HepG2 (cell line): ENCODE data around the gene CTNNA1. TPM values are rescaled to one million over a fixed set of nuclear protein-coding genes. Genes with fewer than 3 reads are reported as not detected.

Experiments used
- ATAC-seq: fragments of 200-7000 bp; cut with Tn5 transposase; 3 replicates; pipeline ENCODE4 v1.9.1; 2020; ENCODE audit warnings: mild to moderate bottlenecking, moderate library complexity
- BruUV-seq: library from RNA; stranded (reverse); fragments of 400-500 nt; replicated peaks from 2 replicates; lab custom pipeline; 2021; lab: Mats Ljungman, UMichigan
- CTCF ChIA-PET: fragments of 300-600 bp; formaldehyde crosslinking; extraction: SDS; loops from one replicate; lab custom pipeline; 2021; ENCODE audit warnings: low total read pairs, inconsistent platforms, low intra/inter-chr PET ratio; lab: Yijun Ruan, JAX
- POLR2A ChIA-PET: fragments of 350-600 bp; sonication (Branson Sonifier 250); formaldehyde crosslinking; loops from one replicate; lab custom pipeline; 2020; ENCODE audit warnings: antibody characterized with exemption, inconsistent platforms; lab: Yijun Ruan, JAX
- DNase-seq: peaks from one replicate; pipeline ENCODE4 v3.0.0-alpha.2; 2015; ENCODE audit warnings: low spot score
- FAIRE-seq: peaks from 3 replicates; lab custom pipeline; 2011; peaks lifted over from hg19 to GRCh38; lab: Jason Lieb, UNC
- H2AFZ ChIP-seq: one replicate; pipeline ENCODE4 v1.6.1; 2011; ENCODE audit warnings: low read length, inconsistent platforms
- H3K27ac ChIP-seq: fragments of 300-600 bp; 3 replicates; pipeline ENCODE4 v1.8.0; 2011; ENCODE audit warnings: mixed run types, mild to moderate bottlenecking, mixed read lengths, low read length, inconsistent platforms; ENCODE audit not compliant: insufficient read depth; ENCODE audit errors: extremely low read length
- H3K27me3 ChIP-seq, 2 experiments: fragments of 200-600 bp in 1 of 2; 2 replicates in 1 of 2; 3 replicates in 1 of 2; pipeline versions ENCODE4 v1.6.0 to v1.8.0; 2011; ENCODE audit warnings: low read length in 2 of 2, mild to moderate bottlenecking in 2 of 2, moderate library complexity in 2 of 2, inconsistent platforms in 1 of 2; ENCODE audit not compliant: insufficient read depth in 2 of 2, control insufficient read depth in 1 of 2
- H3K36me3 ChIP-seq, 2 experiments: fragments of 200-600 bp in 1 of 2; replicated peaks in 1 of 2; 2 replicates in 1 of 2; 3 replicates in 1 of 2; pipeline versions ENCODE4 v1.5.1 to v1.8.0; 2011; ENCODE audit warnings: low read length in 2 of 2, inconsistent platforms in 1 of 2; ENCODE audit not compliant: insufficient read depth in 2 of 2, control insufficient read depth in 1 of 2
- H3K4me1 ChIP-seq: 2 replicates; pipeline ENCODE4 v1.5.1; 2012; ENCODE audit warnings: low read length, inconsistent platforms; ENCODE audit not compliant: insufficient read depth
- H3K4me2 ChIP-seq: 2 replicates; pipeline ENCODE4 v1.6.0; 2011; ENCODE audit warnings: low read depth, low read length, inconsistent platforms
- H3K4me3 ChIP-seq, 3 experiments: fragments of 200-600 bp in 1 of 3; sonication (generic), shearing (Covaris generic) in 1 of 3; replicated peaks in 1 of 3; 2 replicates each; pipeline ENCODE4 v1.5.1; 2011 to 2016; ENCODE audit warnings: low read length in 3 of 3, inconsistent platforms in 2 of 3, low read depth in 2 of 3, mild to moderate bottlenecking in 2 of 3, control low read depth in 1 of 3, mixed read lengths in 1 of 3; ENCODE audit not compliant: insufficient read depth in 1 of 3
- H3K79me2 ChIP-seq: one replicate; pipeline ENCODE4 v1.6.1; 2011; ENCODE audit warnings: low read length, inconsistent platforms; ENCODE audit not compliant: insufficient read depth
- H3K9ac ChIP-seq: 2 replicates; pipeline ENCODE4 v1.6.0; 2011; ENCODE audit warnings: mild to moderate bottlenecking, low read depth, low read length, inconsistent platforms; ENCODE audit not compliant: insufficient read depth
- H3K9me3 ChIP-seq: 2 replicates; pipeline ENCODE4 v1.5.1; 2012; ENCODE audit warnings: mild to moderate bottlenecking, low read length
- H4K20me1 ChIP-seq: 2 replicates; pipeline ENCODE4 v1.6.0; 2011; ENCODE audit warnings: inconsistent platforms, mild to moderate bottlenecking, low read length, moderate library complexity; ENCODE audit not compliant: insufficient read depth
- AGO1 ChIP-seq: fragments of 200-400 bp; formaldehyde crosslinking; IDR thresholded peaks from 2 replicates; pipeline ENCODE4 v1.6.1; 2017; ENCODE audit warnings: mild to moderate bottlenecking, low read depth, low read length, moderate library complexity; ENCODE audit not compliant: poor library complexity, severe bottlenecking
- EEA1 ChIP-seq: sonication (generic); formaldehyde crosslinking; IDR thresholded peaks from 2 replicates; pipeline ENCODE4 v1.5.1; 2020; ENCODE audit warnings: mild to moderate bottlenecking, missing genetic modification reagents, borderline replicate concordance
- HHEX ChIP-seq: IDR thresholded peaks from 2 replicates; pipeline ENCODE4 v1.6.1; 2016; ENCODE audit warnings: control low read depth
- HMGXB4 ChIP-seq, 2 experiments: sonication (generic) in 1 of 2; formaldehyde crosslinking in 1 of 2; IDR thresholded peaks; 2 replicates each; pipeline versions ENCODE4 v1.4.0 to v1.6.1; 2018 to 2020; ENCODE audit warnings: missing genetic modification reagents in 2 of 2, borderline replicate concordance in 1 of 2, low read depth in 1 of 2, mild to moderate bottlenecking in 1 of 2, missing biosample characterization in 1 of 2
- HOXA3 ChIP-seq: sonication (generic); formaldehyde crosslinking; IDR thresholded peaks from 2 replicates; pipeline ENCODE4 v1.5.0; 2020; ENCODE audit warnings: missing genetic modification reagents
- MED13 ChIP-seq: sonication (generic); formaldehyde crosslinking; IDR thresholded peaks from 2 replicates; pipeline ENCODE4 v1.5.0; 2020; ENCODE audit warnings: missing genetic modification reagents
- NFIB ChIP-seq: sonication (generic); formaldehyde crosslinking; IDR thresholded peaks from 2 replicates; pipeline ENCODE4 v1.9.0; 2021; ENCODE audit warnings: missing genetic modification reagents, mild to moderate bottlenecking, borderline replicate concordance
- NR2F6 ChIP-seq, 2 experiments: IDR thresholded peaks; 2 replicates each; pipeline ENCODE4 v1.6.1; 2016; ENCODE audit warnings: antibody characterized with exemption in 1 of 2, mild to moderate bottlenecking in 1 of 2
- STAG1 ChIP-seq: sonication (generic); formaldehyde crosslinking; IDR thresholded peaks from 2 replicates; pipeline ENCODE4 v1.4.0; 2020; ENCODE audit warnings: missing genetic modification reagents
- TBL1XR1 ChIP-seq: fragments of 150-350 bp; IDR thresholded peaks from 2 replicates; pipeline ENCODE4 v1.6.1; 2014; ENCODE audit warnings: borderline replicate concordance, low read length; ENCODE audit not compliant: partially characterized antibody
- ZNF180 ChIP-seq: sonication (generic); formaldehyde crosslinking; IDR thresholded peaks from 2 replicates; pipeline ENCODE4 v1.4.0; 2020; ENCODE audit warnings: low read depth, missing genetic modification reagents, borderline replicate concordance
- ZNF280B ChIP-seq: sonication (generic); formaldehyde crosslinking; IDR thresholded peaks from 2 replicates; pipeline ENCODE4 v1.5.0; 2020; ENCODE audit warnings: missing genetic modification reagents, mild to moderate bottlenecking, borderline replicate concordance
- ZNF333 ChIP-seq: sonication (generic); formaldehyde crosslinking; IDR thresholded peaks from 2 replicates; pipeline ENCODE4 v1.4.0; 2020; ENCODE audit warnings: mild to moderate bottlenecking, missing genetic modification reagents, borderline replicate concordance
- ZNF367 ChIP-seq: sonication (generic); formaldehyde crosslinking; IDR thresholded peaks from 2 replicates; pipeline ENCODE4 v1.4.0; 2020; ENCODE audit warnings: missing genetic modification reagents, borderline replicate concordance
- ZNF672 ChIP-seq: sonication (generic); formaldehyde crosslinking; IDR thresholded peaks from 2 replicates; pipeline ENCODE4 v1.8.1; 2022; ENCODE audit warnings: missing genetic modification reagents
- WGBS: methylation state at CpG from one replicate; pipeline ENCODE4 v1.1.6; 2017; ENCODE audit warnings: low lambda C conversion rate; 5-methylcytosine and 5-hydroxymethylcytosine counted together
- in situ Hi-C: cut with HindIII; loops from 2 replicates; pipeline ENCODE4 v1.10.0; 2017; ENCODE audit warnings: low pct_unique_long_range_greater_than_20kb; ENCODE audit not compliant: extremely low pct_ligation_motif_present
- intact Hi-C: fragments of 100-400 bp; cut with micrococcal nuclease; formaldehyde crosslinking; loops from one replicate; pipeline ENCODE4 v1.10.0; 2022; ENCODE audit not compliant: unreplicated experiment
- polyA plus RNA-seq, 8 experiments: library from polyadenylated mRNA; depleted of rRNA in 3 of 8; stranded (reverse) in 7 of 8; unstranded in 1 of 8; fragments of >200 nt; fragmentation: Illumina TruSeq in 4 of 8; extraction: Trizol in 4 of 8; gene quantifications; 2 replicates each; pipeline versions ENCODE4 v1.2.1 to v1.2.3, GENCODE V29; 2011 to 2016; ENCODE audit warnings: low read depth in 4 of 8, missing spikeins in 1 of 8, mixed read lengths in 1 of 8; ENCODE audit not compliant: insufficient read depth in 1 of 8
- total RNA-seq, 5 experiments: library from RNA; depleted of rRNA; stranded (reverse); fragments of >200 nt; fragmentation: Illumina TruSeq; extraction: Trizol; gene quantifications; 2 replicates each; pipeline ENCODE4 v1.2.3, GENCODE V29; 2016; ENCODE audit warnings: low read depth in 1 of 5

Gene CTNNA1
- total and polyA plus RNA-seq, 2 of the 13 experiments (the other 11 are each of a cell fraction or from before 2014, with no cell fraction given): 66.8 to 162 TPM

GRCh38 chr5:138875552-138875875, 122.3 kb downstream of the CTNNA1 start:
- POLR2A ChIA-PET: no interaction called here
- H3K79me2 ChIP-seq: peaks cover 16% of the 10 kb centered on the region

GRCh38 chr5:138875946-138876345, 122.7 kb downstream of the CTNNA1 start:
- no peak overlapping the region for H3K27ac ChIP-seq
- H3K9me3 ChIP-seq: no peaks in the 10 kb centered on the region
- no peaks in the 10 kb centered on the region for H3K27me3 ChIP-seq
- no TSS peak for BruUV-seq
- ChIA-PET POLR2A (no interaction called here), CTCF (no interaction called here)
- TF ChIP-seq STAG1 (CRISPR knock-in tag): no peak
- no peak for TF ChIP-seq HMGXB4 (CRISPR knock-in tag; IDR thresholded peaks at IDR 0.05; ENCODE audit: borderline replicate concordance in 1 of 2, low read depth in 1 of 2)
- no peak for TF ChIP-seq EEA1 (CRISPR knock-in tag)
- no peak for TF ChIP-seq NFIB (CRISPR knock-in tag)
- TF ChIP-seq MED13: no peak
- TF ChIP-seq HOXA3 (CRISPR knock-in tag): no peak
- TF ChIP-seq NR2F6 (IDR thresholded peaks at IDR 0.05): no peak
- no peak for TF ChIP-seq NR2F6 (CRISPR knock-in tag; IDR thresholded peaks at IDR 0.05)
- TF ChIP-seq ZNF333 (CRISPR knock-in tag): no peak
- no peak for TF ChIP-seq HHEX (CRISPR knock-in tag)
- TF ChIP-seq ZNF180 (CRISPR knock-in tag): no peak
- TF ChIP-seq ZNF280B (CRISPR knock-in tag): no peak
- TF ChIP-seq TBL1XR1: no peak
- no peak for TF ChIP-seq ZNF367 (CRISPR knock-in tag)
- TF ChIP-seq AGO1: no peak
- peaks cover 16% of the 10 kb centered on the region for H3K79me2 ChIP-seq
- peaks cover 34% of the 10 kb centered on the region for H4K20me1 ChIP-seq
- no peak overlapping the region for H2AFZ ChIP-seq
- DNase-seq (no peak), FAIRE-seq (no peak), ATAC-seq (no peak)
- H3K4me3 ChIP-seq: no peak overlapping the region
- no peak overlapping the region for H3K4me2 ChIP-seq
- in situ Hi-C loops: no loop called here
- intact Hi-C loops: no loop called here
- H3K4me1 ChIP-seq: peaks cover 9% of the 10 kb centered on the region
- 99% methylated on average over 3 of the region's 3 CpGs for WGBS
- no peak overlapping the region for H3K9ac ChIP-seq
- peaks cover 1 to 9% of the 10 kb centered on the region in 2 experiments; a peak in 2 of 5 replicates for H3K36me3 ChIP-seq

More at GRCh38 chr5:138875552-138875875, 122.3 kb downstream of the CTNNA1 start:
- intact Hi-C loops (no loop called here), in situ Hi-C loops (no loop called here)
- ATAC-seq (no peak), DNase-seq (no peak), FAIRE-seq (no peak)
- Histone ChIP-seq H2AFZ (no peak overlapping the region), H3K36me3 (peaks cover 1 to 9% of the 10 kb centered on the region in 2 experiments; a peak in 2 of 5 replicates), H3K4me1 (peaks cover 13% of the 10 kb centered on the region), H3K9ac (no peak overlapping the region), H3K27ac (no peak overlapping the region), H3K4me3 (no peak overlapping the region), H3K4me2 (no peak overlapping the region), H3K27me3 (no peaks in the 10 kb centered on the region), H4K20me1 (peaks cover 38% of the 10 kb centered on the region), H3K9me3 (no peaks in the 10 kb centered on the region)
- TF ChIP-seq ZNF672: no peak
- BruUV-seq: no TSS peak
- WGBS: 97% methylated on average over 2 of the region's 2 CpGs
- CTCF ChIA-PET: no interaction called here
